Tibial nerve (tissue), 4 donors: ENCODE data around the gene LIM2. TPM values are rescaled to one million over a fixed set of nuclear protein-coding genes. Genes with fewer than 3 reads are reported as not detected.

Experiments used
- DNase-seq, 2 donors: peaks; one replicate each; pipeline ENCODE4 v3.0.0-alpha.2; 2019; ENCODE audit warnings: low spot score in 2 of 2
- H3K27ac ChIP-seq, 4 donors: fragments of 200-600 bp; sonication (generic) in 3 of 4; one replicate each; pipeline ENCODE4 v1.5.1; 2017 to 2019; ENCODE audit warnings: mild to moderate bottlenecking in 1 of 4
- H3K27me3 ChIP-seq, 2 donors: fragments of 200-600 bp; sonication (generic) in 1 of 2; one replicate each; pipeline versions ENCODE4 v1.5.1 to v1.6.0; 2017 to 2019
- H3K36me3 ChIP-seq, 3 donors: fragments of 200-600 bp; sonication (generic); one replicate each; pipeline ENCODE4 v1.5.1; 2018 to 2019
- H3K4me1 ChIP-seq, 4 donors: fragments of 200-600 bp; sonication (generic) in 3 of 4; one replicate each; pipeline ENCODE4 v1.5.1; 2017 to 2019
- H3K4me3 ChIP-seq, 4 donors: fragments of 200-600 bp; sonication (generic) in 3 of 4; one replicate each; pipeline ENCODE4 v1.5.1; 2017 to 2019; ENCODE audit warnings: mild to moderate bottlenecking in 1 of 4, moderate library complexity in 1 of 4
- H3K9me3 ChIP-seq, 4 donors: fragments of 200-600 bp; sonication (generic) in 3 of 4; one replicate each; pipeline ENCODE4 v1.5.1; 2017 to 2019
- EP300 ChIP-seq, 2 donors: sonication (generic); formaldehyde crosslinking; IDR thresholded peaks; one replicate each; pipeline ENCODE4 v1.6.1; 2017; ENCODE audit warnings: antibody characterized with exemption in 2 of 2, mild to moderate bottlenecking in 1 of 2
- POLR2A ChIP-seq, 2 donors: fragments of 450-650 bp; IDR thresholded peaks; one replicate each; pipeline ENCODE4 v1.6.1; 2017; ENCODE audit warnings: antibody characterized with exemption in 2 of 2, mild to moderate bottlenecking in 2 of 2, moderate library complexity in 2 of 2
- WGBS, 2 donors: methylation state at CpG; one replicate each; pipeline ENCODE4 v1.1.5; 2018; 5-methylcytosine and 5-hydroxymethylcytosine counted together
- total RNA-seq, 4 donors: library from RNA; depleted of rRNA; stranded (reverse); fragments of >200 nt; gene quantifications; one replicate each; pipeline ENCODE4 v1.1.0, GENCODE V29; 2016
- TF ChIP-seq, protein P1 (sequence below), 5 experiments: fragments of 200-600 bp in 3 of 5; fragments of 450-650 bp in 2 of 5; sonication (generic) in 3 of 5; IDR thresholded peaks; one replicate each; pipeline ENCODE4 v1.5.1; 2016 to 2019; ENCODE audit warnings: antibody characterized with exemption in 5 of 5, mild to moderate bottlenecking in 3 of 5, moderate library complexity in 2 of 5

Gene LIM2
- total RNA-seq, 4 donors from 2014 or later = not detected

DNA sequence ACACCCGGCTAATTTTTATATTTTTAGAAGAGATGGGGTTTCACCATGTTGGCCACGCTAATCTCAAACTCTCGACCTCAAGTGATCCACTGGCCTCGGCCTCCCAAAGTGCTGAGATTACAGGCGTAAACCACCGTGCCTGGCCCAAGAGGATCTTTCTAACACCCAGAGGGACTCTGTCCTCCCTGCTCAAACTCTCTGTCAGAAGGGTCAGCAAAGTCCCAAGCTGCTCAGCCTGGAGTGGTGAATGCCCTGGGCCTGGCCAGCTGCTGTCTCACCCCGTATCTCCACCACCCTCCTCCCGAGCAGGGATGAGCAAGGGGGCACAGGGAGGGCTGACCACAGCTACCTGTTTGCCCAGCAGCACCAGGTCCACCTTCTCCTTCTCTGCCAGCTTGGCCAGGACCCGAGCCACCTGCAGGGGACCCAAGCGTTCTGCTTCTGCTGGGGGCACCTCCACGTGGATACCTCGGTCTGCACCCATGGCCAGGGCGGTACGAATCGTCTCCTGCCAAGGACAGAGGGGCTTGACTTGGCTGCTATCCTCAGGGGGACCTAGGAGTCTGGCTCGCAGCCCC is 34.9 kb downstream of the LIM2 start:
- no peak overlapping the region for H3K27ac ChIP-seq
- peaks cover 2 to 38% (median 4%) of the 10 kb centered on the region in 3 donors for H3K36me3 ChIP-seq
- no peak for DNase-seq
- peaks cover 0 to 12% (median 6%) of the 10 kb centered on the region in 4 donors for H3K4me1 ChIP-seq
- TF ChIP-seq EP300 (IDR thresholded peaks at IDR 0.05) (no peak), POLR2A (IDR thresholded peaks at IDR 0.05) (no peak)
- TF ChIP-seq, protein P1, sequence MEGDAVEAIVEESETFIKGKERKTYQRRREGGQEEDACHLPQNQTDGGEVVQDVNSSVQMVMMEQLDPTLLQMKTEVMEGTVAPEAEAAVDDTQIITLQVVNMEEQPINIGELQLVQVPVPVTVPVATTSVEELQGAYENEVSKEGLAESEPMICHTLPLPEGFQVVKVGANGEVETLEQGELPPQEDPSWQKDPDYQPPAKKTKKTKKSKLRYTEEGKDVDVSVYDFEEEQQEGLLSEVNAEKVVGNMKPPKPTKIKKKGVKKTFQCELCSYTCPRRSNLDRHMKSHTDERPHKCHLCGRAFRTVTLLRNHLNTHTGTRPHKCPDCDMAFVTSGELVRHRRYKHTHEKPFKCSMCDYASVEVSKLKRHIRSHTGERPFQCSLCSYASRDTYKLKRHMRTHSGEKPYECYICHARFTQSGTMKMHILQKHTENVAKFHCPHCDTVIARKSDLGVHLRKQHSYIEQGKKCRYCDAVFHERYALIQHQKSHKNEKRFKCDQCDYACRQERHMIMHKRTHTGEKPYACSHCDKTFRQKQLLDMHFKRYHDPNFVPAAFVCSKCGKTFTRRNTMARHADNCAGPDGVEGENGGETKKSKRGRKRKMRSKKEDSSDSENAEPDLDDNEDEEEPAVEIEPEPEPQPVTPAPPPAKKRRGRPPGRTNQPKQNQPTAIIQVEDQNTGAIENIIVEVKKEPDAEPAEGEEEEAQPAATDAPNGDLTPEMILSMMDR (IDR thresholded peaks at IDR 0.05) = no peak
- H3K27me3 ChIP-seq = no peaks in the 10 kb centered on the region
- WGBS, 2 donors = 94 to 95% methylated on average over 9 to 16 of the region's 16 CpGs
- no peaks in the 10 kb centered on the region for H3K9me3 ChIP-seq
- no peak overlapping the region for H3K4me3 ChIP-seq

DNA sequence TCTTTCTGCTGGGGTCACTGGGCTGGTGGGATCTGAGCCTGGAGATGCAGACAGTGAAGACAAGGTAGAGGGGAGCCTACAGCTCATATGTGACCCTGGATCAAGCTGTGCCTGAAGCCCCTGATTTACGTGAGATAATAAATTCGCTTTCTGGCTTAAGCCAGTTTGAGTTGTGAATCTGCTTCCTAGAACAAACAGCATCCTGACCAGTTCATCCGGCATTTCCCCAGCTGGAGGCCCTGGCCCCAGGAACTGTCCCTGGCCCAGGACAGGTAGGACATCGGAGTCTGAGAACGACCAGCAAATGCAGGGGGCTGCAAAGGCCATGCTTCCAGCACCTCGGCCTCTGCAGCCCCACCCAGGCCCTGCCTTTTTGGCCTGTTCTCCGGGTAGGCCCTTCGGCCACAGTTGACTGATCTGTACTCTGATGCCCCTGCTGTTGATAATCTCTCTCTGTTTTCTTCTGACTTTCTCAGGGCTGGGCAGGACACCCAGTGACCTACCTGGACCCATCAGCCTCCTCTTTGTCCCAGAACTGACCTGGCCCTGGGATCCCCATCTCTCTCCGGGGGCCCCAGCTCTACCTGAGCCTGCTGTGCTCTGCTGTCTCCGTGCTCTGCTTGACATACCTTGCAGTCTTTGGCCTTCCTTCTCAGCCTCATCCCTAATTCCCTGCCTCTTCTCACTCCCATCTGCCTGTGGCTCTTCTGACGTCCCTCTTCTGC is 36.3 kb downstream of the LIM2 start:
- TF ChIP-seq, protein P1 (IDR thresholded peaks at IDR 0.05) = no peak
- no peak for TF ChIP-seq EP300 (IDR thresholded peaks at IDR 0.05)
- TF ChIP-seq POLR2A (IDR thresholded peaks at IDR 0.05) = no peak
- Histone ChIP-seq H3K4me1 (peaks cover 0 to 12% (median 6%) of the 10 kb centered on the region in 4 donors), H3K27me3 (no peaks in the 10 kb centered on the region), H3K9me3 (no peaks in the 10 kb centered on the region), H3K36me3 (peaks cover 2 to 52% (median 4%) of the 10 kb centered on the region in 3 donors), H3K4me3 (no peak overlapping the region), H3K27ac (no peak overlapping the region)
- DNase-seq = no peak
- WGBS, 2 donors = 95% methylated on average over 11 of the region's 11 CpGs

DNA sequence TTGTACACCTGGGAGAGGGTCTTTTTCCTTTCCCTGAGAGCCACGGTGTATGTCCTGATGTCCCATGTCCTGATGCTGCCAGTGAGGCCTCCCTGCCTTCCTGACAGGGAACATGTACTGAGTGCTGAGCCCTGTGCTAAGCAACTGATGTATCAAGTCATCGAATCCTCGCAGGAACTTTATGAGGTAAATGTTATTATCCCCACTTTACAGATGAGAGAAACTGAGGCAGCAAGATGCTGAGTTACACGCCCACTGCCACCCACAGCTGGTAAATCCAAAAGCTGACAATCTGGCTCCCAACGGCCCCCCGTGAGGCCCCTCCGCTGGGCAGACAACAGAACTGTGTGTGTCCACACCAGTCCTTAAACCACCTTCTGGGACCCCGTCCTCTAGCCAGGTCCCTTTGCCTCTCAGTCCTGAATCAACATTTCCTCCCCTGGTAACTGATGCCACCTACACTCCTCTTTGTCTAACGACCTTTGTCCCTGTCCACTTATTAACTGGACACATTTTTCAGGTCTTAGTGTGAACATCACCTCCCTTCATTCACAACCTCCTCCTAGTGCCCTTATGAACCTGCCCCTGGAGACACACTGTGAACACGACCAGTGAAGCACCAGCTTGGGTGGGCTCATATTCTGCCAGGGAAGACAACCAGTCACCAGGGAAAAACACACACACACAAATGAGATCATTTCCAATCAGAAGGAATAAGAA is 40.4 kb downstream of the LIM2 start:
- Histone ChIP-seq H3K36me3 (peaks cover 2 to 65% (median 4%) of the 10 kb centered on the region in 3 donors), H3K4me1 (no peaks in the 10 kb centered on the region), H3K27ac (no peak overlapping the region), H3K4me3 (no peak overlapping the region), H3K9me3 (no peaks in the 10 kb centered on the region), H3K27me3 (no peaks in the 10 kb centered on the region)
- DNase-seq = no peak
- no peak for TF ChIP-seq EP300 (IDR thresholded peaks at IDR 0.05)
- WGBS, 2 donors = 74 to 85% methylated on average over 10 of the region's 10 CpGs

DNA sequence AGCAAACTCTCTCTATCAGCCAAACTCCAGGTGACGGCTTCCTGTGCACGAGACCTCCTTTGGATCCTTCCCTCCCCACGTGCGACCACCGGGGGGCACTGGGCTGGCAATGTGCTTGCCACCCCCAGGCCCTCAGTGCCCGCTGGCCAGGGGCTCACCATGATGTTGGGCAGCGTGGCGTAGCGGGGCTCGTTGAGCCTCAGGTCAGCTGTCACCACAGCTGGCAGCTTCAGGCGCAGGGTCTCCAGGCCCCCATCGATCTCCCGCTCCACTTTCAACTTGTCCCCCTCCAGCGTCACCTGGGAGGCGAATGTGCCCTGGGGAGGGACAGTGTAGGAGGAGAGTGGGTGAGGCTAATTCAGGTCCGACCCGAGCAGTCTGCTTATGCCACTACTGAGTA is 41.0 kb downstream of the LIM2 start:
- WGBS, 2 donors = 83 to 92% methylated on average over 9 to 17 of the region's 17 CpGs
- TF ChIP-seq, protein P1 (IDR thresholded peaks at IDR 0.05) = no peak
- TF ChIP-seq POLR2A (IDR thresholded peaks at IDR 0.05) = no peak
- TF ChIP-seq EP300 (IDR thresholded peaks at IDR 0.05) = no peak
- no peak overlapping the region for H3K4me3 ChIP-seq

DNA sequence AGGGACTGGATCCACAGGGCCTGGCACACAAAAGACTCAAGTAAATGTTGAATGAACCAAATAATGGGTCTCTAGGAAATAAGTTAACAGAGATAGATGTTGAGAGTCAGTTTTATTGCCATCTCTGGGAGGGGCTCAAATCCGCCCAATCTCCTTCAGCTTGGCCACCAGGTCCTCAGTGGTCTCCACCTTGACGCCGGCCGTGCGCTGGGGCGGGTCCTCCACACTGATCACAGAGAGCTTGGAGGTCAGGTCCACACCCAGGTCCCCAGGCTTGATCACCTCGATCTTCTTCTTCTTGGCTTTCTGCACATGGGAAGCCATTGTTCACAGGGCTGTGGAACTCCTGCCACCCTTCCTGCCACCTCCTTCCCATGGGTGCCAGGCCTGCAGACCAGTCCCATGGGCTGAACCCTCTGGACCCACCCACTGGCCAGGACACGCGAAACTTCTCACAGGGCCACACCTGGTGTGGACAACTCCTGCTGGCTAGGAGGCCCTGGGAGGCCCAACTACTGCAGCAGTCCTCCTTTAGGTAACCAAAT is 42.6 kb downstream of the LIM2 start:
- no peak for TF ChIP-seq POLR2A (IDR thresholded peaks at IDR 0.05)
- TF ChIP-seq, protein P1 (IDR thresholded peaks at IDR 0.05) = no peak
- H3K4me1 ChIP-seq = peaks cover 0 to 12% (median 7%) of the 10 kb centered on the region in 4 donors
- 97 to 98% methylated on average over 9 of the region's 9 CpGs for WGBS, 2 donors
- no peak overlapping the region for H3K4me3 ChIP-seq
- H3K27ac ChIP-seq = no peak overlapping the region
- no peaks in the 10 kb centered on the region for H3K27me3 ChIP-seq
- H3K9me3 ChIP-seq = no peaks in the 10 kb centered on the region
- DNase-seq = no peak
- peaks cover 0 to 44% (median 0%) of the 10 kb centered on the region in 3 donors for H3K36me3 ChIP-seq

More for the DNA sequence above, 41.0 kb downstream of the LIM2 start:
- no peak overlapping the region for H3K27ac ChIP-seq
- H3K9me3 ChIP-seq = no peaks in the 10 kb centered on the region
- no peaks in the 10 kb centered on the region for H3K4me1 ChIP-seq
- no peaks in the 10 kb centered on the region for H3K27me3 ChIP-seq
- H3K36me3 ChIP-seq = peaks cover 0 to 60% (median 2%) of the 10 kb centered on the region in 3 donors
- DNase-seq = no peak
